Fibroblast of the conjunctiva (primary cell): ENCODE measurements around the gene IRGQ.
"Not testable (repeated sequence)": the region's sequence is repeated elsewhere in the genome, so short reads cannot be mapped to it uniquely, and the experiment has no call there.

Experiments used
- DNase-seq: peaks from one replicate; pipeline ENCODE4 v3.0.0-alpha.2; 2010; ENCODE audit warnings: low read depth

IRGQ gene

DNA sequence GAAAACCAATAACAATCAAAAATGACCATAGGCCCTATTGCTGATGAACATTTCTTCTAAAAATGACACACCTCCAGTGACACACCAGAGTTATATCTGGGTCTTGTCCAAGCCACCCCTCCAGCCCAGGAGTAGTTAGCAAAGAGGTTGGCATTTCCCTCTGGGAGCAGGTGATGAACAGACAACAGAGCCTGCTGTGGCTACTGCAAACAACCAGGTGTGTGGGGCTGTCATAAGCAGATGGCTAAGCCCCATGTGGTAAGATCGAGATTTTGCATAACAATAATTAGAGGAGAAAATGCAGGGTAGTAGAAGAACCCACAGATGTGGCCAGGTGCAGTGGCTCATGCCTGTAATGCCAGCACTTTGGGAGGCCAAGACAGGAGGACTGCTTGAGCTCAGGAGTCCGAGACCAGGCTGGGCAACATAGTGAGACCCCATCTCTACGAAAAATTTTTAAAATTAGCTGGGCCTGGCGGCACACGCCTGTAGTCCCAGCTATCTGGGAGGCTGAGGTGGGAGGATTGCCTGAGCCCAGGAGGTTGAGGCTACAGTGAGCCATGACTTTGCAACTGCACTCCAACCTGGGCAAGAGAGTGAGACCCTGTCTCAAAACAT lies 25.7 kb downstream of the IRGQ start:
- no peak for DNase-seq

DNA sequence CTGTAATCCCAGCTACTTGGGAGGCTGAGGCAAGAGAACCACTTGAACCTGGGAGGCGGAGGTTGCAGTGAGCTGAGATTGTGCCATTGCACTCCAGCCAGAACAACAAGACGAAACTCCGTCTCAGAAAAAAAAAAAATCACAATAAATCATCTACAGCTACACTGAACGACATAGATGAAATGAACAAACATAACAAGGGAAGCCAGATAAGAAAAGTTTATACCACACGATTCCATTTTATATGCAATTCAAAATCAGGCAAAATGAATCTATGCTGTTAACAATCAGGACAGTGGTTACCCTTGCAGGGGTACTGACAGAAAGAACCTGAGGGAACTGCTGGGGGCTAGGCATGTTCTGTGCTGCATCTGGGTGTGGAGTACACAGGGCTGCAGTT lies 26.3 kb downstream of the IRGQ start:
- no peak for DNase-seq

DNA sequence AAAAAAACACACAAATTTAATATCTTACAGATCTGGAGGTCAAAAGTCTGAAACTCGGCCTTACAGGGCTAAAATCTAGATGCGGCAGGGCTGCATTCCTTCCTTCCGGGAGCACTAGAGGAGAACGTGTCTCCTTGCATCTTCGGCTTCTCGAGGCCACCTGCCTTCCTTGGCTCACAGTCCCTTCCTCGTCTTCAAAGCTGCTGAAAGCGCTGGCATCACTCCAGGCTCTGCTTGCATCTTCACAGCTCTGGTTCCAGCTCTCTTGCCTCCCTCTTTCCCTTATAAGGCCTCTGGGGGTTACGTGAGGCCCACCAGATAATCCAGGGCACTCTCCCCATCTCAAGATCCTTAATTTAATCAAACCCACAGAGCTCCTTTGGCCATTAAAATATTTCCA lies 31.1 kb downstream of the IRGQ start:
- DNase-seq, result no peak

DNA sequence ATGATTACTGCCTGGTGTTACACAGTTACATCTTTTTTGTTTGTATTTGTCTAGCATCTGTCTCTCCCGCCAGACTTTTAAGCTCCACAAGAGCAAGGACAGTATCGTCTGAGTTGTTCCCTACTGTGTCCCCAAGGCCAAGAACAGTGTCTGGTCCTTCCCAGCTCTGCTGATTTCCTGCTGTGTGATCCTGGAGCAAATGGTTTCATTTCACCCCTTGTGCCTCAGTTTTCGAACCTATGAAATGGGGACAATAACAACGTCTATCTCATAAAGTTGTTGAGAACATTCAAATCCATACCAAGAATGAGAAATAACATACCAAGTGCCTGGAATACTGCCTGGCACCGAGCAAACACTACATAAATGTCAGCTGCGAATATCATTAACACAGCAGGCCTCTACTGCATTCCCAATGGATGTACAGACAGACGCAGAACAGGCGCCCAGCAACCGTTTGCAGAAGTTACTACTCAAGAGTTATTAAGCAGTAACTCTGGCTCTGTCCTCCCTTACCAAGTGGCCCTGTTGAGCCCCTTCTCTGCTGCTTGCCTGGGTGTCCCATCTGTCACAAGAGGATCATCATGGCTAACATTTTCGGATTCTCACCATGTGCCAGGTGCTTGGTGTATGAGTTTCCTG lies 32.0 kb downstream of the IRGQ start:
- no peak for DNase-seq

DNA sequence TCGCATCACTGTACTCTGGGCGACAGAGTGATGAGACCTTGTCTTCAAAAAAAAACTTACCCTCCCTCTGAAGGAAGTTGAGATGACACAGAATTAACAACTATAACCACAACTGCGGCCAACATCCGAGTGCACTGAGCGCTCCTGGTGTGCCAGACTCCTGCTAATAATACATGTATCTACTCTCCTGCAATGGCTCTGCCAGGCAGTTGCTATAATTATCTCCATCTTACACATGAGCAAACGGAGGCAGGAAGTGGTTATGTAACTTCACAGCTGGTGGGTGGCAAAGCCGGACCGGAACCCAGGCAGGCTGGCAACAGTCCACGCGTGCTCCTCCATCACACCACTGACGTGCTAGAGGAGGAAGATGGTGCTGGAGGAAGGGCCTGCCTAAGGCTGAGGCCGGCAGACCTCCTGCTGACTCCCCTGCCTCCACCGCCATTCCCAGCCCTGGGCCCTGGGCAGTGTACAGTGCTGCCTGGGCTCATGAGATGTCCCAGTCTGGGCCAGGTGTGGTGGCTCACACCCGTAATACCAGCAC lies 33.2 kb downstream of the IRGQ start:
- DNase-seq, result no peak

DNA sequence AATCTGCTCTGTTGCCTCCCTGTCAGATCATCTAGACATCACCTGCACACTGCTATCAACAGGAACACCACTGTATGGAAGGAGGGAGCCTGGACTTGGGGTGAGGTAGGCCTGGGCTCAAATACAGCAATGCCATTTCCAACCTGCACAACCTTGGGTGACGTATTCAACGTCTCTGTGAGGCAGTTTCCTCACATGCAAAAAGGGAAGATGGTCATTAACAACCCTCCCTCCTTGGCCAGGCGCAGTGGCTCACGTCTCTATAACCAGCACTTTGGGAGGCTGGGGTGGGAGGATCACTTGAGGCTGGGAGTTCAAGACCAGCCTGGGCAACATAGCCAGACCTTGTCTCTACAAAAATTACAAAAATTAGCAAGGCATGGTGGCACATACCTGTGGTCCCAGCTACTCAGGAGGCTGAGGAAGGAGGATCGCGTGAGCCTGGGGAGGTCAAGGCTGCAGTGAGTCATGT lies 33.7 kb downstream of the IRGQ start:
- DNase-seq, result no peak

DNA sequence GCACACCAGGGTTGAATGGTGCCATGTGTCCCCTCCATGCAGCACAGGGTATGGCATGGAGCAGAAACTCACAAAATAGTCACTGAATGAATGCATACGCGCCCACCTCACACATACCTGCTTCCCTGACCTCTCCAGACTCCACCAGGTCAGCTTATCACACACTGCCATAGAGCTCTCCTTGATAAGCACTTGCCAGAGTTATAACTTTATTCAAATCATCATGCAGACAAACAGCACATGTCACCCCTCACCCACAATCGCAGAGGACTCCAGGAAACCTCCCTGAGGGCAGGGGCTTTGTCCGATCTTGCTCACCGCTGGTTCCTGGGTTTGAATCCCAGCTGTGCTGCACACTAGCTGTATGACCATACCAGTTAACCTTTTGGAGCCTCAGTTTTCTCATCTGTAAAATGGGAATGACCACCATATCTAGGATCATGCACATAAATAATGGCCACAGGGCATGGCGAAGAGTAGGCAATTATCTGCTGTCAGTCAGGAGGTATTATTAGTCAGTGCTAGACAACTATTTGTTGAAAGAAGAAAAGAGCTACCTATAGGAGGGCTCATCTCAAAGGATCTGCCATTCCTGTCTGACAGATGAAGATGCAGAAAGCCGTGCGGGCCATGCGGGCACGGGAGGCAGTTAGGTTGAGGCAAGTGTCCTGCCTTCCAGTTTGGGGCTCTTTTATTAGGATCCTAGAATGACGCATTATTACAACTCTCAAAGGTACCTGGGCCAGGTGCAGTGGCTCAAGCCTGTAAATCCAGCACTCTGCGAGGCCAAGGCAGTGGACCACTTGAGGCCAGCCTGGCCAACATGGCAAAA lies 34.6 kb downstream of the IRGQ start:
- DNase-seq, result no peak

DNA sequence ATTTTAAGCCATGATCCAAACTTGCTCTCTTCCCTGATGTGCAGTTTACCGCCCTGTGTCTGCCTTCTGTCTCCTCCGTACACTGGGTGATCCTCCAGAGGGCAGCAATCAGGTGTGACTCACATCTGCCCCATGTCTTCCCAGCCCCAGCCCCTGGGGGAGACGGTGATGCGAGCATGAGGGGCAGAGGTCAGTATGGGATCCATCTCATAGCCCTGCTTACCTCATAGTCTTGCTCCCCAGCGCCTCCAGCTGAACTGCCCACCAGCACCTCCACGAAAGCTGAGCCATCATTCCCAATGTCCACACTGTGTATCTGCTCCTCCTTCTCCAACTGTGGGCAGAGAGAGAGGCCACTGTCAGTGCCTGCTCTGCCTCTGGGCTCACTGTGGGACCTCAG lies 35.2 kb downstream of the IRGQ start:
- DNase-seq, result no peak

DNA sequence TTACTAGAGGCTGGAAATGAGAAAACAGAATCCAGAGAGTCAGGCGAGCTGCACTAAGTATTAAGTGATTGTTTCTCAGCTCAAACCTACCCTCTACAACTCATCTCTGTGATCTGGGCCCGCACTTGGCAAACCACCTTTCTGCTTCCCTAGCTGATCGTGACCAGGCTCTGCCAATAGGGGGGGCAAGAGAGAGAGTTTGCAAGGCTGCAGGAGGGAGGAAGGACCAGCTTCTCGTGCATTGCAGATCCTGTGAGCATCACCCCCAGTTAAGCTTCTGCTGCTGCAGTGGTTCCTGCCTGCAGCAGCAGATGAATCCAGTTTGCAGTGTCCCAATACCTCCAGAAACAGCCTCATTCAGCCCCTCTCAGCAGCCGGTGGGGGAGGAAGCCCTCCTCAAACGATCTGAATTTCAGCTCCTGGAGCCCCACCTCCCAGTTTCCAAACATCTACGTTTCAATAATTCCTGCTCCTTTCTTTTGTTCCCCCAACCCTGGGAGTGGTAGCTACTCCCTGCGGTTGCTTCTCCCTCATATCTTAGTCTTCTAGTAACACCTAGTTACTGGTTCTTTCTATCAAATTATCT lies 40.7 kb downstream of the IRGQ start:
- peak; percentile 57 for DNase-seq

DNA sequence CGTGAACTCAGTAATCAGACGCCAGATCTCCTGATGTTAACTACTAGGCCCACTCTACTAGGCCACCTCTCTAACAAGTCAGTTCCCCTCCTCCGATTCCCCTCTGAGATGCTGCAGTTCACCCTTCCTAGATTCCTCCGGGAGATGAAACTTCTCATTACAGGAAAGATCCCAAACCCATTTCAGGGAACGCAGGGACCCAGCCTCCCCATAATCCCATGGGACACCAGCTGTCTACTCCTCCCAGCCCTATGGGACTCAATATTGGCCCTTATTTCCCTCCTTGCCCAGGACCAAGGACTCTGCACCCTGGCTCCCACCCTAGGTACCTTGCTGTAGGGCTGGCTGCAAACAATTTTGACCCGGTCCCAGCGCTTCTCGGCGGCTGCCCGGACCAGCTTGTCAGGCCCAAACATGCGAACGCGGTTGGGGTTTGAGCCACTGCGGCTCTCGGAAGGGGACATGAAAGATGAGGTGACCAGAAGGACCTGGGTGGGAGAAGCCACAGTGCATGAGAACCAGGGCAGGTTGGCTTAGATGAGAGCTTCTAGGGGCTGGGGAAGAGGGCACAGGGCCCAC lies 41.5 kb downstream of the IRGQ start:
- no peak for DNase-seq

DNA sequence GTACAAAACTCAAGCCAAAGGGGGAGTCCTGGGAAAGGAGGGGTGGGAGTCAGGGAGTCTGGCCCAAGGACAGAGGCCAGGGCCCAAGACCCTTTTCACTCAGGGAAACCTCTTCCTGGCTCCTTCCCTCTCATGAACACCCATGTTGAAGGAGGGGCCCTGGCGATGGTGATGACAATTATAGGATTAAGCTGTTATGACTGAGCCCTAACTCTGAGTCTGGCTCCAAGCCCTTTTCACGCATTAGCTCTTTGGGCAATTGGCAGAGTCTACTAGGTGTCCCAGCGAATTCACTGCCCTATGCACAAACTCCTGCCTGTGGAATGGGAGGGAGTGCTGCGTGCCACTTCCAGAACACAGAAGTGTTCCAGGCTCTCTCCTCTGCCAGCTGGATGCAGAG lies 42.3 kb downstream of the IRGQ start:
- DNase-seq, result no peak

DNA sequence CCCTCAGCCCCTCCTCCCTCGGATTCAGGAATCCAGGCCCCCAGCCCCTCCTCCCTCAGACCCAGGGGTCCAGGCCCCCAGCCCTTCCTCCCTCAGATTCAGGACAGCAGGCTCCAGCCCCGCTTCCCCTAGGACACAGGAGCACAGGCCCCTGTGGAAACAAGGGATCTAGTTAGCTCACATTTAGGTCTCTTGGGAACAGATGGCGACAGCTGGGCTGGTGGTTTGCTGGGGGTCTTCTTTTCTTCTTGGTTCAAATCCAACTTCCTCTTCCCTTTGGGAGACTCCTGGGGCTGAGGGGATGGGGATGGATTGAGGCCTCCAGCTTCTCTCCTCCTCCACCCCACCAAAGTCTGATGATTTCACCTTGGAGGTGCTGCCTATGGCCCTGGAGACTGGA lies 43.3 kb downstream of the IRGQ start:
- DNase-seq, result no peak

DNA sequence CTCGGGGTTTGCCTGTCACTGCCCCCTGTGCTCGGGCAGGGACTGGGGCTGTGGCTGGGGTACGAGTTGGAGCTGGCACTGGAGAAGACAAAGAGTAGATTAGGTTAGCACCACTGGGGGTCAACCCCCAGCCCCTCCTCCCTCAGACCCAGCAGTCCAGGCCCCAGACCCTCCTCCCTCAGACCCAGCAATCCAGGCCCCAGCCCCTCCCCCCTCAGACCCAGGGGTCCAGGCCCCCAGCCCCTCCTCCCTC lies 43.8 kb downstream of the IRGQ start:
- no peak for DNase-seq

DNA sequence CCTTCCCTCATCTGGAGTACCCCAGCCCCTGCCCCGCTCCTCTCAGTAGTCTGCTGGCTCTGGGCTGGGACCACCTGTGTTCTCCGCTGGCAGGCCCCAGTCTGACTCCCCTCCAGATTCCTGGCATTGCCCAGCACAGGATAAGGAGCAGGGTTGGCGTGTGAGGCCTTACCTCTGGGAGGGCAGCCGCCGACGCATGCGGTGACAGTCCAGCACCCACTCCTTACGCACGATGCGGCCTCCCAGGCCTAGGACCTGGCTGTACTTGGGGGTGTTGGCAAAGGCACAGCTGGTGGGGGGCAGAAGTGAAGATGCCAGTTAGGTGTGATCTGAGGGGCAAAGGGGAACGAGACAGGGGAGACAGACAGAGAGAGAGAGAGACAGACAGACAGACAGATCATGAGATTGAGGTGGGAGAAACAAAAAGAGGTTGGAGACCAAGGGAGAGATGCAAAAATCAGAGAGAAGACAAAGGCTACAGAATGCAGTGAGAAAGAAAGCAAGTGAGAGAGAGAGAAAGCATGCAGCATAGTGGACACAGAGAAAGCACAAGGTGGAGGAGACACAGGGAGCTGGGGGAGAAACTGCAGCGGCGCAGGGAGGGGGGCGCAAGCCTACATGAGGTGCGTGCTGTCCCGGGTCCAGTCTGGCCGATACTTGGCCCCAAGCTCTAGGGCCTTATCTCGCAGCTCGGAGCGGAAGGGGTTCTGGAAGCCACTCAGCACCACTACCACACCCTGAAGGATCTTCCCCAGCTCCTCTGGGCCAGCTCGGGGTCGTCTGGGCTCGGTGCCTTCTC lies 44.3 kb downstream of the IRGQ start:
- DNase-seq, result no peak

DNA sequence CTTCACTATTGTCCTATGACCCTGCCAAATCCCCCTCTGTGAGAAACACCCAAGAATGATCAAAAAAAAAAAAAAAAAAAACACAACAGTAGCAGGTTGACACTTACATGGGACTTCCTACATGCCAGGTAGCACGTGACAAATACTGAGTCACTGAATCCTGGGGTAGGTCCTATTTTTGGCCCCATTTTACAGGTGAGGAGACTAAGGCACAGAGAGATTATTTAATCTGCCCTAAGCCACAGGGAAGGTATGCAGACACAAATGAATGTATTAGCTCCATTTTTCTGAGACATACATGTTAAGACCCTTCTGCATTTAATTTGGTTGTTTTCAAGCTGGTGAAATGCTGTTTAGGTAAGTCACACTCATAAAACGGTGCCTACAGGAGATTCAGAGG lies 47.2 kb downstream of the IRGQ start:
- no peak for DNase-seq

DNA sequence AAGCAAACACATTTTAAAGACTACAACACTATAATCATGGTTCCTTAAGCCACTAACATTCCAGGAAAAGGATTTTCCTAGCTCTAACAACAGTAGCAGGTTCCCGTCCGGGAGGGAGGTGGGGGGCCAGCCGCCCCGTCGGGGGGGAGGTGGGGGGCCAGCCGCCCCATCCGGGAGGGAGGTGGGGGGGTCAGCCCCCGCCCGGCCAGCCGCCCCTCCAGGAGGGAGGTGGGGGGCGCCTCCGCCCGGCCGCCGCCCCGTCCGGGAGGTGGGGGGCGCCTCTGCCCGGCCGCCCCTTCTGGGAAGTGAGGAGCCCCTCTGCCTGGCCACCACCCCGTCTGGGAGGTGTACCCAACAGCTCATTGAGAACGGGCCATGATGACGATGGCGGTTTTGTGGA lies 48.0 kb downstream of the IRGQ start:
- not testable (repeated sequence) for DNase-seq

DNA sequence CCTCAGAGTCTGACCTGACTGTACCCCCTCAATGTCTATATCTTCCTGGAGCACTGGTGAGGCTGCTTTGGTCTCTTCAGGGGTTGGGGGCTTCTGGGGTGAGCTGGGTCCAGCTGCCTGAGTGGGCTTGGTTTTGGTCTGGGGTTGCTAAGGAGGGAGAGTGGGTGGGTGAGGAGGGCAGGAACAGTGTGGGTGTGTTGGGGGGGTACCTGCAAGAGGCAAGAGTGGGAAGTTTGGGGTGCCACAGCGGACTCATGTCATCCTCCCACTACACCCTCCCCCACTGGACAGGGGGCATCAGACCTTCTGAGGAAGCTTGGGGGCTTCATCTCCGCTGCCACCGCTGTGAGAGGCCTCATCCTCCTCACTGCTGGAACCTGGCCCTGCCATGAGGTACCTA lies 49.4 kb downstream of the IRGQ start:
- DNase-seq, result no peak

DNA sequence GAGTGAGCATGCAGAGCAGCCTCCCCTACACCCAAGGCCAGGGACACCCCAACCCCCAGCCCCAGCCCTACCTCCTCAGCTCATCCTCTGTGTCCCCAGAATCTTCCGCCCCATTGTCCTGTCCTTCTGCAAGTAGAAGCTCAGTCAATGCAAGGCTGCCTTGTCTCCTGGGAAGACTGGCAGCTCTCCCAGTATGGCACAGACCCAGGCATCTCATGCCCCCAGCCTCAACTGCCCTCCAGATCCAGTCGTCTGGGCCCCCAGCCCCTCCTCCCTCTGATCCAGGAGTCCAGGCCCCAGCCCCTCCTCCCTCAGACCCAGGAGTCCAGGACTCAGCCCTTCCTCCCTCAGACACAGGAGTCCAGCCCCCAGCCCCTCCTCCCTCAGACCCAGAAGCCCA lies 50.0 kb downstream of the IRGQ start:
- no peak for DNase-seq

DNA sequence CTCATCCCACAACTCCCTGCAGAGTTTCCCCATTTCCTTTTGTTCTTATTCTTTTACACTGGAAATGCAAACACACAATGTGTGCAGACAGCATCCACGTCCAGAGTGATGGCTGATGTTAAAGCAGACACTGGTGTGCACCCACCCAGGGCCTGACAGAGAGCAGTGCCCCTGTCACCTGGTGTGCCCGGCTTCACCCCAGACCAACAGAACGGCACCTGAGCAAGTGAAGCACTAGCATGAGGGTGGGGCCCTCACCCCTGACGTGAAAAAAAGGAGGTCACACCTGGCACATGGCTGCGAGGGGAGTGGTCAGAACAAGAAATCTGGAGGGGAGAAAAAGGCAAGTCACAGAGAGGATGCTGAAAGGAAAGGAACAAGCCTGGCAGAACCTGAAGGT lies 50.7 kb downstream of the IRGQ start:
- no peak for DNase-seq

DNA sequence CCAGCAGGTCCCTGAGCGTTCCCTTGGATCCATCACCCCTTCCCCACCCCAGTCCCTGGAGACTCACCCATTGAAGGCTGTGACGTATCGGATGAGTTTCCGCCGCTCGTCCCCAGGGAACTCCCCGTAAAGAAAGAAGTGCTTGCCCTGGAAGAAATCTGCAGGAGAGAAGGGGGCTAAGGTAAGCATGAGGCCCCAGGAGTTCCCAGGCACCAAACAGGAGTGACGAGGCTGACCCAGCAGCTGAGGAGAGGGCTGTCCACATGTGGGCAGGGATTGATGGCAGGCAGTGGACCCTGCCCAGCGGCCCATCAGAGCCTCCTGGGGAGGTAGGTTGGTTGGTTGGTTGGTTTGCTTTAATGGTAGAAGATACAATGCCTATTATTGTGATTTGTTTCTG lies 51.9 kb downstream of the IRGQ start:
- DNase-seq, result no peak

DNA sequence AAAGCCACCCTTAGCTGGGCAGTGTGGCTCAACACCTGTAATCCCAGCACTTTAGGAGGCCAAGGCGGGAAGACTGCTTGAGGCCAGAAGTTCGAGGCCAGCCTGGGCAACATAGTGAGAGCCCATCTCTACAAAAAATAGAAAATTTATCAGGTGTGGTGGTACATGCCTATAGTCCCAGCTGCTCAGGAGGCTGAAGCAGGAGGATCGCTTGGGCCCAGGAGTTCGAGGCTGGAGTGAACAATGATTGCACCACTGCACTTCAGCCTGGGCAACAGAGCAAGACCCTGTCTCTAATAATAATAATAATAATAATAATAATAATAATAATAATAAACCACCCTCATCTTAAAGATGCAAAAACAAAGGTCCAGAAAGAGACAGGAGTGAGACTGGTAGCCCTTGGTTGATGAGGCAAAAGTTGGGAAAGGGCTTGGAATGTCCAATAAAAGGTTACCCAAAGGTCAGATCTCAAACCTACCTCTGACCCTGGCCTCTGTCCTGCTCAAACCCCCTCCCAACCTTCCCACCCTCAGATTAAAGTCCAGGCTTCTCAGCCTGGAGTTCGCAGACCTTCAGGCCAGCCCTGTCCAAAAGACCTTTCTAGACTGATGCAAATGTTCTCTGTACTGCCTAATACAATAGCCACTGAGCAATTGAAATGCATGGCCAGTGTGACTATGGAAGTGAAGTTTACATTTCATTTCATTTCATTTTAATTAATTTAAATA lies 53.8 kb downstream of the IRGQ start:
- DNase-seq, result no peak
